Endothelial cell of coronary artery (primary cell): Measurements from ENCODE around the gene ZNF121. TPM values are rescaled to one million over a fixed set of nuclear protein-coding genes. Genes with fewer than 3 reads are reported as not detected.

Source experiments
- total RNA-seq: library from RNA; depleted of rRNA; stranded (reverse); fragments of >200 nt; gene quantifications from 2 replicates; pipeline ENCODE4 v1.2.3, GENCODE V29; 2014

ZNF121 gene
- total RNA-seq: 34.4 and 41.8 TPM in 2 replicates

GRCh38 chr19:9584073-9584833, at the start of gene ZNF121:
Gene ZNF121 (minus strand): TSS chr19:9584504. CDS start chr19:9568097, 16,407 bp downstream.

GRCh38 chr19:9621156-9622037, 37.1 kb upstream of the ZNF121 start, which contains the start of gene ZNF561:
Gene ZNF561 (minus strand): TSS chr19:9621232. CDS start chr19:9619456, 1,776 bp downstream.

GRCh38 chr19:9538183-9539058, 45.9 kb downstream of the ZNF121 start, which contains the start of gene ZNF426:
Gene ZNF426 (minus strand): TSS chr19:9538645. CDS start chr19:9536232, 2,413 bp downstream.

Other genes starting within 250 kb of the ZNF121 start
- 0.72 and 1.2 TPM in 2 replicates for gene ZNF177, start 221.5 kb downstream of the ZNF121 start, total RNA-seq
- gene ZNF266, start 148.9 kb downstream of the ZNF121 start, total RNA-seq: 8.3 and 8.7 TPM in 2 replicates
- under 0.01 and 0.47 TPM in 2 replicates for gene ZNF560, start 85.9 kb downstream of the ZNF121 start, total RNA-seq
- gene ZNF426, start 45.9 kb downstream of the ZNF121 start, total RNA-seq: 17.0 and 18.6 TPM in 2 replicates
- gene ZNF561, start 36.7 kb upstream of the ZNF121 start, total RNA-seq: 27.2 and 50.5 TPM in 2 replicates
- 17.3 and 27.2 TPM in 2 replicates for gene ZNF562, start 90.6 kb upstream of the ZNF121 start, total RNA-seq
- gene ZNF846, start 184.2 kb upstream of the ZNF121 start, total RNA-seq: 5.7 and 7.8 TPM in 2 replicates
- 7.4 and 9.3 TPM in 2 replicates for gene FBXL12, start 234.6 kb upstream of the ZNF121 start, total RNA-seq
- 169 and 257 TPM in 2 replicates for gene UBL5, start 243.4 kb upstream of the ZNF121 start, total RNA-seq